NCI-H2227 (cell line): ENCODE measurements around the gene NUDT7.

Source experiments
- DNase-seq: peaks from one replicate; lab custom pipeline; 2025; ENCODE audit not compliant: unreplicated experiment; lab: John Stamatoyannopoulos, UW

Gene NUDT7

GRCh38 chr16:77775911-77776909, 53.9 kb downstream of the NUDT7 start:
- DNase-seq = no peak

- DNase-seq = no peak
Observed at GRCh38 chr16:77777745-77778144, 55.4 kb downstream of the NUDT7 start.

- no peak for DNase-seq
Observed at GRCh38 chr16:77780378-77780837, 58.1 kb downstream of the NUDT7 start.

- no peak for DNase-seq
Observed at GRCh38 chr16:77781091-77781490, 58.8 kb downstream of the NUDT7 start.

- no peak for DNase-seq
Observed at GRCh38 chr16:77782694-77783093, 60.4 kb downstream of the NUDT7 start.

GRCh38 chr16:77784441-77785372, 62.4 kb downstream of the NUDT7 start:
- DNase-seq = no peak

- DNase-seq = no peak
Observed at GRCh38 chr16:77785373-77785764, 63.1 kb downstream of the NUDT7 start.

- no peak for DNase-seq
Observed at GRCh38 chr16:77786186-77786847, 64.0 kb downstream of the NUDT7 start.

GRCh38 chr16:77787452-77787851, 65.1 kb downstream of the NUDT7 start:
- no peak for DNase-seq

- DNase-seq = peak; percentile 52
Observed at GRCh38 chr16:77788181-77789084, 66.1 kb downstream of the NUDT7 start, which contains the start of gene VAT1L. TSS of gene VAT1L (plus strand) at chr16:77788564. CDS start at chr16:77788683, 119 bp downstream.

GRCh38 chr16:77789085-77790008, 67.0 kb downstream of the NUDT7 start:
- no peak for DNase-seq

GRCh38 chr16:77790009-77790372, 67.7 kb downstream of the NUDT7 start:
- DNase-seq = no peak

- no peak for DNase-seq
Observed at GRCh38 chr16:77790912-77791311, 68.6 kb downstream of the NUDT7 start.
